Natural killer cell treated with Interleukin-12 subunit alpha and Interleukin-12 subunit beta and Interleukin-15 and Interleukin-18, amount 100 ng/mL, for 72 hours (primary cell): ENCODE measurements around the gene COL4A3. TPM values are rescaled to one million over a fixed set of nuclear protein-coding genes. Genes with fewer than 3 reads are reported as not detected.

ENCODE experiments used
- total RNA-seq, 2 donors: library from RNA; stranded (reverse); gene quantifications; one replicate each; pipeline ENCODE4 v1.2.3, GENCODE V29; 2022

The COL4A3 gene
- total RNA-seq, 2 donors from 2014 or later, result 0.22 to 0.62 TPM

Other genes starting within 250 kb of the COL4A3 start
- under 1 TPM; 0.11 to 0.62 TPM for gene COL4A4, start 419 bp upstream of the COL4A3 start, total RNA-seq
- gene MFF, start 160.6 kb downstream of the COL4A3 start, total RNA-seq, result 10 to 100 TPM; 51.4 to 73.1 TPM
- gene TM4SF20, start 214.7 kb downstream of the COL4A3 start, total RNA-seq, result not detected
- not detected for gene SCYGR1, start 223.3 kb downstream of the COL4A3 start, total RNA-seq